ENCODE data around the gene NCOA3. TPM values are rescaled to one million over a fixed set of nuclear protein-coding genes. Genes with fewer than 3 reads are reported as not detected.

Gene NCOA3
- total RNA-seq, 1 donor: 44.5 TPM

DNA sequence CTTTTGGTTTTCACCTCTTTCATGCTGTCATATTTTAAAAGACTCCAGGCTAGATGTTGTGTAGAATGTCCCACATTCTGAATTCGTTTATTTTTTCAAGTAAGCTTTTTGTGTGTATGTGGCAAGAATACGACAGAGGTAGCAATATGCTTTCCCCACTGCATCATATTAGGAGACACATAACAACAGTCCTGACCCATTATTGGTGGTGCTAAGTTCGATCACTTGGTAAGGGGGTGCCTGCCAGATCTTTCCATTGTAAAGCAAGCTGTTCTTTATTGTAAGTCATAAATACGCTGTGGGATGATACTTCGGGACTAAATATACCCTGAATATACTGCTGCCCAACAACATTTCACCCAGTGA, 588 bp upstream of the NCOA3 start:
- Histone ChIP-seq H3K4me2 (ENCODE audit: insufficient read depth, low read length) (peak overlapping the region; percentile 91), H3K4me3 (ENCODE audit: insufficient read depth, low read length) (peak overlapping the region; percentile 95)
- peak; percentile 65 for DNase-seq (ENCODE audit: insufficient read length, low spot score, missing footprints)

DNA sequence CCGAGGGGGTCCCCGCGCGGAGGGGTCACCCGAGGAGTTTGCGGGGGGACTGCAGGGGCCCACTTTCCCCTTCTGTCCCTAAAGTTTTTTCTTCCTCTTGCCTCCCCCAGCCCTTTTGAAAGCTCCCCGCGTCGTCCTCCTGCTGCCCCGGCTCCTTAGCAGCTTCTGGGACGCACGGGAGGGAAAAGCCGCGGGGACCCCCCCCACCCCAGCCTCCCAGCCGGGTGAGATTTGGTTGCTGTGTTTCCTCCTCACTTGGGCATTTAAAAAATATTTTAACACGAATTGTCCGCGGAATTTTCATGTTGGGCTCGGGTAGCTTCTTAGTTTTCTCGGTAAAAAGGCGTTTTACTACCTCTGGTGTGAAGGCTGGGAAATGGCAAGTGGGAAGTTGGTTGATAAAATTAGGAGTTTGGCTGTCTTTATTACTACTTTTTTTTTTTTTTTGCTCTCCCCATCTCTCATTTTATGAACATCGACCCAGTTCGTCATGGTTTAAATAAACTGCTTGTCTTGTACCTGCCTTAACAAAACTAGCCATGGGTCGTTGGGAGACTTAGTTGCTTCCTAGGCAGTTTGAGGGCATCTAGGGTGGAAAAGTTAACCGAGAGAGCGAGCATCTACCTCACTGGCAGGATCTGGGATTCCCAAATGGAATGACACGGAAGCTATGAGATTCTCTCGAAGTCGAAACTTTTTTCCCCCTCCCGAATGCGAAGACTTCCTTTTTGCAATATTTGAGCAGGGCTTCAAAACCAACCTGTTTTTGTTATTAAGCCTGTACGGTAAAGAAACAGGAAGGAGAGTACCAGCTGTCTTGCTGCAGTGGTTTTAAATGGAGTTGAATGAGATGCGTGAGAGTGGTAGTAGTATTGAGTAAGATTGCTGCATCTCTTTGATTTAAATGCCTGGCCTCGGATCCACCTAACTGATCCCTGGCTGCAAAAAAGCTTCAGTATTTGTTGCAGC, 868 bp downstream of the NCOA3 start:
- H3K79me2 ChIP-seq (ENCODE audit: insufficient read depth, low read length): peaks cover 52% of the 10 kb centered on the region
- no peaks in the 10 kb centered on the region for H3K27me3 ChIP-seq (ENCODE audit: insufficient read depth, low read length)
- peaks cover 9% of the 10 kb centered on the region for H3K4me1 ChIP-seq (ENCODE audit: insufficient read depth, low read length)
- H3K4me3 ChIP-seq (ENCODE audit: insufficient read depth, low read length): peak overlapping the region; percentile 95
- H2AFZ ChIP-seq (ENCODE audit: low read length): peak overlapping the region; percentile 40
- H4K20me1 ChIP-seq (ENCODE audit: insufficient read depth, low read length): peaks cover 27% of the 10 kb centered on the region
- DNase-seq (ENCODE audit: insufficient read length, low spot score, missing footprints): peak; percentile 88
- no peaks in the 10 kb centered on the region for H3K36me3 ChIP-seq (ENCODE audit: insufficient read depth, low read length)
- H3K4me2 ChIP-seq (ENCODE audit: insufficient read depth, low read length): peak overlapping the region; percentile 91
- TF ChIP-seq, protein P1, sequence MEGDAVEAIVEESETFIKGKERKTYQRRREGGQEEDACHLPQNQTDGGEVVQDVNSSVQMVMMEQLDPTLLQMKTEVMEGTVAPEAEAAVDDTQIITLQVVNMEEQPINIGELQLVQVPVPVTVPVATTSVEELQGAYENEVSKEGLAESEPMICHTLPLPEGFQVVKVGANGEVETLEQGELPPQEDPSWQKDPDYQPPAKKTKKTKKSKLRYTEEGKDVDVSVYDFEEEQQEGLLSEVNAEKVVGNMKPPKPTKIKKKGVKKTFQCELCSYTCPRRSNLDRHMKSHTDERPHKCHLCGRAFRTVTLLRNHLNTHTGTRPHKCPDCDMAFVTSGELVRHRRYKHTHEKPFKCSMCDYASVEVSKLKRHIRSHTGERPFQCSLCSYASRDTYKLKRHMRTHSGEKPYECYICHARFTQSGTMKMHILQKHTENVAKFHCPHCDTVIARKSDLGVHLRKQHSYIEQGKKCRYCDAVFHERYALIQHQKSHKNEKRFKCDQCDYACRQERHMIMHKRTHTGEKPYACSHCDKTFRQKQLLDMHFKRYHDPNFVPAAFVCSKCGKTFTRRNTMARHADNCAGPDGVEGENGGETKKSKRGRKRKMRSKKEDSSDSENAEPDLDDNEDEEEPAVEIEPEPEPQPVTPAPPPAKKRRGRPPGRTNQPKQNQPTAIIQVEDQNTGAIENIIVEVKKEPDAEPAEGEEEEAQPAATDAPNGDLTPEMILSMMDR (IDR thresholded peaks at IDR 0.05; ENCODE audit: extremely low read depth, low read depth, low read length): no peak
- peak overlapping the region; percentile 33 for H3K27ac ChIP-seq (ENCODE audit: low read depth, low read length)
- no peaks in the 10 kb centered on the region for H3K9me3 ChIP-seq (ENCODE audit: low read depth, low read length)

More for the DNA sequence above, 588 bp upstream of the NCOA3 start:
- Histone ChIP-seq H3K36me3 (ENCODE audit: insufficient read depth, low read length) (no peaks in the 10 kb centered on the region), H3K9me3 (ENCODE audit: low read depth, low read length) (no peaks in the 10 kb centered on the region), H3K27me3 (ENCODE audit: insufficient read depth, low read length) (no peaks in the 10 kb centered on the region), H3K79me2 (ENCODE audit: insufficient read depth, low read length) (peaks cover 37% of the 10 kb centered on the region), H2AFZ (ENCODE audit: low read length) (peak overlapping the region; percentile 71), H3K27ac (ENCODE audit: low read depth, low read length) (peak overlapping the region; percentile 33), H4K20me1 (ENCODE audit: insufficient read depth, low read length) (peaks cover 16% of the 10 kb centered on the region), H3K4me1 (ENCODE audit: insufficient read depth, low read length) (peaks cover 9% of the 10 kb centered on the region)
- TF ChIP-seq, protein P1 (IDR thresholded peaks at IDR 0.05; ENCODE audit: extremely low read depth, low read depth, low read length): no peak

DNA sequence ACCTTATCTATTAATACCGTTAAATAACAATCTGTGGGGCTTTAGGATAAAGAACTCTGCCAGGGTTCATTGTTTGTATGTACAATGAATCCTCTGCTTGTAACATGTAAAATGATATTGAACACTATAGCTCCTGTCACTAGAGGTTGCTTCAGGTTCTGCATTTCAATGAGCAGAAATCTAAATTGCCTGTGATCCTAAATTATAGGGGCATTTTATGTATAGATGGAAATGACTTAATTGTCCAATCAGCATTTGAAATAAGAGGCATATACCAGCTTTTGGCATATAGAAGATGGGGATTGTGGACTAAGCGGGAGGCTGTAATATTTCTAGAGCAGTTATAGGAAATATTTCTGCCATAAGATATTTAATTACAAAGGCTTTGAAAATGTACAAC, 2.0 kb downstream of the NCOA3 start:
- H3K9me3 ChIP-seq (ENCODE audit: low read depth, low read length): no peaks in the 10 kb centered on the region
- peaks cover 63% of the 10 kb centered on the region for H3K79me2 ChIP-seq (ENCODE audit: insufficient read depth, low read length)
- TF ChIP-seq, protein P1 (IDR thresholded peaks at IDR 0.05; ENCODE audit: extremely low read depth, low read depth, low read length): no peak
- peak overlapping the region; percentile 91 for H3K4me2 ChIP-seq (ENCODE audit: insufficient read depth, low read length)
- H3K27me3 ChIP-seq (ENCODE audit: insufficient read depth, low read length): no peaks in the 10 kb centered on the region
- DNase-seq (ENCODE audit: insufficient read length, low spot score, missing footprints): peak; percentile 59
- no peak overlapping the region for H2AFZ ChIP-seq (ENCODE audit: low read length)
- peak overlapping the region; percentile 95 for H3K4me3 ChIP-seq (ENCODE audit: insufficient read depth, low read length)
- H4K20me1 ChIP-seq (ENCODE audit: insufficient read depth, low read length): peaks cover 30% of the 10 kb centered on the region
- no peak overlapping the region for H3K27ac ChIP-seq (ENCODE audit: low read depth, low read length)
- H3K4me1 ChIP-seq (ENCODE audit: insufficient read depth, low read length): peaks cover 9% of the 10 kb centered on the region
- no peaks in the 10 kb centered on the region for H3K36me3 ChIP-seq (ENCODE audit: insufficient read depth, low read length)

DNA sequence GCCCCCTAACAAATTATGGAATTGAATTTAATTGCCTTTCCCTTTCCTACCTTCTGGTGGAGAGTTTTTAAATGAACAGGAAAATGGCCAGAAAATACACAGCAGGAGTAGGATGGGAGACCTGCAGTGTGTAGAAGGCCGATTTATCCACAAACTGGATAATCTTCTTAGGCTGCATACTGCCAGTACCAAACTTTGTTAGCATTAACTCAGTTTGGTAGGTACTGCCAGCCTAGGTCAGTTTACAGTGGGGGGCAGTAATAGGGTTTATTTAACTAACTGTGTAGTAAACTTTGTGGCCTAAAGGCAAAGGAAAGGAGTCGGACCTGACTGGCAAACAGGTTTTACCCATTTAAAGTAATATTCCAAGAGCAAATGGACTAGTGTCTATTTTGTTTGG, 4.6 kb downstream of the NCOA3 start:
- Histone ChIP-seq H3K36me3 (ENCODE audit: insufficient read depth, low read length) (peaks cover 2% of the 10 kb centered on the region), H3K4me3 (ENCODE audit: insufficient read depth, low read length) (no peak overlapping the region), H3K4me1 (ENCODE audit: insufficient read depth, low read length) (peaks cover 6% of the 10 kb centered on the region), H3K27me3 (ENCODE audit: insufficient read depth, low read length) (no peaks in the 10 kb centered on the region), H2AFZ (ENCODE audit: low read length) (no peak overlapping the region), H3K79me2 (ENCODE audit: insufficient read depth, low read length) (peaks cover 87% of the 10 kb centered on the region), H3K9me3 (ENCODE audit: low read depth, low read length) (no peaks in the 10 kb centered on the region), H4K20me1 (ENCODE audit: insufficient read depth, low read length) (peaks cover 45% of the 10 kb centered on the region), H3K4me2 (ENCODE audit: insufficient read depth, low read length) (no peak overlapping the region), H3K27ac (ENCODE audit: low read depth, low read length) (no peak overlapping the region)
- TF ChIP-seq, protein P1 (IDR thresholded peaks at IDR 0.05; ENCODE audit: extremely low read depth, low read depth, low read length): no peak
- no peak for DNase-seq (ENCODE audit: insufficient read length, low spot score, missing footprints)

Data from osteoblast (primary cell).